ENCODE data around the gene EFNB2.

Gene EFNB2

GRCh38 chr13:106503730-106504453 lies 31.6 kb downstream of the EFNB2 start:
- DNase-seq (ENCODE audit: low spot score): no peak

DNA sequence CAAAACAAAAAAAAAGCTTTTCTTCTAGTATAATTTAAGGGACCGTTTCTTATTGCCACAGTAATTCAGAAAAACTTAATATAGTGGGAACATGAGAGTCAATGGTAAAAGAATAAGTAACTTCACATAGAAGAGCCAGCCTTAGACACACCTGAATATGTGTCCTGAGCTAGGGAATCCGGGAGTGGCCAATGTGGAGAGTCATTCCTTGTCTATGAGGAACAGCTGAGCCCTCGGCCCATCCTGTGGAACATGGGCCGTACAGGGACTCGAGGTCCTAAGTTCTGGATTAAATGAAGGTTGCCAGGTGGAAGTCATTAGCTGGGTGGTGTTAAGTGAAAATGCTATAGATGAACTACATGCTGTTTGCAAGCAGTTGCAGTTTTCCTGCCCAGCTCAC lies 32.2 kb downstream of the EFNB2 start:
- no peak for DNase-seq (ENCODE audit: low spot score)

DNA sequence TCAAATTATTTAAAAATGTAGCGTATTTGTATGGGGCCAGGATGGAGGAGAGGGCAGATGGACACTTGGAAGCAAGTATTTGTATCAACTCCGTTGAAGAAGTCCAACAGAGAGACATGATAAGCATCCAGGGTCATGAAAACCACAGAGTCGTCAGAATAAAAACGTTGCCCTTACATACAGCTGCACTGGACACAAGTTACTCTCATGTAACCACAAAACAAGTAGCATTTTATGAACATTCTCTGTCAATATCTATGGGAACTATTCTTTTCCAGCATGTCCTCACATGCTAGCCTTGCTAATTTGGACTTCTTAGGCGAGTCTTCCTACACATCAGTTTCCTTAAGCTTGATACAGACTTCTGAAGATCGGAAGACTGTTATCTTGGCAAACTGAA lies 35.0 kb downstream of the EFNB2 start:
- no peak for DNase-seq (ENCODE audit: low spot score)

- DNase-seq (ENCODE audit: low spot score): no peak
Observed at GRCh38 chr13:106499896-106500295, 35.6 kb downstream of the EFNB2 start.

GRCh38 chr13:106499113-106499512 lies 36.3 kb downstream of the EFNB2 start:
- no peak for DNase-seq (ENCODE audit: low spot score)

DNA sequence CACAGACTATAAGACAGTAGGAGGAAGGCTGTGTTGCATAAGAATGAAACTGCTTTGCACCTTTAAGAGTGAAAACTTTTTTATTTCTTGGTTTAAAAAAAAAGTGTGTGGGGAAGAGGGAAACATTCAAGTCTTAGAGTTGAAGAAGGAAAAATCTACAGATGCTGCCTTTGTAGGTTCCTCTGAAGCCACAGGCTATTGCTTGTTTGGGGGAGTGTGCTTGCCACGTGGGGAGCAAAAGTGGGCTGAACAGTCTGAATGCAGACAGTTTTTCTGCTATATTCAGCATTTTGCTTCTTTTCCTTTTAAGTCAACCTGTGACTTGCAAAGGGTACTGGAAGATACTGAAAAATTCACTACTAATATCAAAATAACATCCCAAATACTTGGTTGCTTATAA lies 36.9 kb downstream of the EFNB2 start:
- no peak for DNase-seq (ENCODE audit: low spot score)

DNA sequence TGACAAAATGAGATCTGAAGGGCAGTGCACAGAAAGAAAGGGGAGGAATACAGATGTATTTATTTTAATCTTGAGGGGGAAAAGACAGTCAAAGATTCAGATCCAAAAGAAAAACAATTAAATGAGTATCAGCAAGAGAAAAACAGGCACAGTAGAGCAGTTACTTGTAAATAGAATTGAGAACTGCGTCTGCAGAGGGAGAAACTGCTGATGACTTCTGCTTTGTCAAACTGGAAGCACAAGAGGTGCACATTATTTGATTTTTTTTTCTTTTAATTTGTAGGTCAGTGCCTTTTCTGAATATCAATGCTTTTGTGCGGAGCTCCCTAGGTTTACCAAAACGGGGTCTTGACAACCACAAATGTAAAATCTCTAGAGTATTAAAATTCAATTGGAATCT lies 37.3 kb downstream of the EFNB2 start:
- DNase-seq (ENCODE audit: low spot score): no peak

GRCh38 chr13:106497079-106497478 lies 38.4 kb downstream of the EFNB2 start:
- no peak for DNase-seq (ENCODE audit: low spot score)

GRCh38 chr13:106496072-106496997 lies 39.1 kb downstream of the EFNB2 start:
- DNase-seq (ENCODE audit: low spot score): no peak

GRCh38 chr13:106494936-106495335 lies 40.5 kb downstream of the EFNB2 start:
- DNase-seq (ENCODE audit: low spot score): no peak

GRCh38 chr13:106494506-106494905 lies 41.0 kb downstream of the EFNB2 start:
- DNase-seq (ENCODE audit: low spot score): no peak

DNA sequence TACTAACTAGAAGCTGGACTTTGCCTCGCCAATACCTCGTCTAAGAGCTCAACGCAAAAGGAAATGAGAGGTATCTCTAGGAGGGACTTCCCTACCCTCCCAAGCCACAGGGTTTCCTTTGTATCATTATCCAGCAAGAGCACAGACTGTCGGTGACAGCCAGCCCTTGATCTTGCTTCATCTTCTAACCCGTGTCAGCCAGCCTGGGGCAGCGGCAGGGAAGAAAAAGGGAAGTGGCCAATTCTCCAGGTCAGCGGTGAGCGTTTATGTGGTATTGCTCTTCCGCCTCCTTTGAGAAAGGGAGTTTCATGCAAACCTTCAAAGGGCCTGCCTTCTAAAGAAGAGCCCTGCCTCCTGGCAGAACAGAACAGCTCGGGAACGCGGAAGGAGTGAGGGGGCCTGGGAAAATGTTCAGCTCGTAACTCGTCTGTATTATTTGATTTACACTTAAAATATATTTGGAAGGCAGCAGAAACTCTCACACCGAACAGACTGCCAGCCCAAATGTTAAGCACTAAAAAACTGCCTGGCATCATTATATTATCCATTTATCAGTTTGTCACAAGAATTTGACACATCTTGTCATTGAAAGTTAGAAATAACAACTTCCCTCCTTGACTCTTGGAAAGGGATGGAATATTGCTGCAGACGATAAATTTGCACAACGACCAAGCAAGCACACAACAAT lies 41.8 kb downstream of the EFNB2 start:
- no peak for DNase-seq (ENCODE audit: low spot score)

GRCh38 chr13:106492588-106493475 lies 42.6 kb downstream of the EFNB2 start:
- no peak for DNase-seq (ENCODE audit: low spot score)

DNA sequence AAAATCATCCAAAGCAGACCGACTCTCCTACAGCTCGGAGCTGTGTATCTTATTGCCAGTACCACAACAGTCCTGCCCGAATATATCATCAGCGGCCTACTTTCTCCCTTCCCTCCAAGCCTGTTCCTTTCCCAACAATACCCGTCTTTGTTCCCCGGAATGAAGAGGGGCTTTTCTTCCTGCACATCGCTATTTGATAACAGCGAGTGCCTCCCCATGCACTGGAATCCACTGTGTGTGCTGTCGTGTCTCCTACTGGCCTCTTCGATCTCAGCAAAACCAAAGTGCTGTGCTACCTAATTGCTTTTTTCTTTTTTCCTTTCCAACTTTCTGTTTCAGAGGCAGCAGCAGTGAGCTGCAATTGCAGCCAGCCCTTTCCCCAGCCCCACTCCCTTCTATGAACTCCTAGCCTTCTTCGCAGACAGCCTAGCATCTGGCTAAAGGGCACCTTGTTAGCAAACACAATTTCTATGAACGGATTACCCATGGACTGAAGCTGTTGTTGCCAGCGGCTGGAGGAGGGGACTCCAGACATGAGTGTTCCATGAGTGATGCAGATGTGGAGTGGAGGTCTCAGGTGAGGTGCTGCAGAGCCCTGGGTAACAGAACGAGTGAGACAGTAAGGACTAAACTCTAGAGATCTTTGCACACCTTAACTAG lies 43.4 kb downstream of the EFNB2 start:
- DNase-seq (ENCODE audit: low spot score): no peak

DNA sequence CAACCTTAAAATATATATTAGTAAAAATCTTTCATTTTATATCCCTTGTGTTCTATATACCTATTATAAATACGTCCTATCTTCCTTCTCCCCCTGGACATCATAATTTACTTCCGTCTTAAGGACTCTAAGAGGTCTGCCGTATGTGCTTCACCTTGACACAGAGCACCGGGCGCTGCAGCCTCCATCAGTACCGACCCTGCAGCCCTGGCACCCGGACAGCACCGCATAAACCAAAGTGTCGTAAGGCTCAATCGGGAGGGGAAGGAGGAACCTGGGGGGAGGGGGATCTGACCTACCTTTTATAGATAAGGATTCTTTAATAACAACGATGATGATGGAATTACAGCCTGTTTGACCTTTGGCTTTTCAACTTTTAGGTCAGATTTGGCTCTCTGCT lies 44.0 kb downstream of the EFNB2 start:
- DNase-seq (ENCODE audit: low spot score): no peak

DNA sequence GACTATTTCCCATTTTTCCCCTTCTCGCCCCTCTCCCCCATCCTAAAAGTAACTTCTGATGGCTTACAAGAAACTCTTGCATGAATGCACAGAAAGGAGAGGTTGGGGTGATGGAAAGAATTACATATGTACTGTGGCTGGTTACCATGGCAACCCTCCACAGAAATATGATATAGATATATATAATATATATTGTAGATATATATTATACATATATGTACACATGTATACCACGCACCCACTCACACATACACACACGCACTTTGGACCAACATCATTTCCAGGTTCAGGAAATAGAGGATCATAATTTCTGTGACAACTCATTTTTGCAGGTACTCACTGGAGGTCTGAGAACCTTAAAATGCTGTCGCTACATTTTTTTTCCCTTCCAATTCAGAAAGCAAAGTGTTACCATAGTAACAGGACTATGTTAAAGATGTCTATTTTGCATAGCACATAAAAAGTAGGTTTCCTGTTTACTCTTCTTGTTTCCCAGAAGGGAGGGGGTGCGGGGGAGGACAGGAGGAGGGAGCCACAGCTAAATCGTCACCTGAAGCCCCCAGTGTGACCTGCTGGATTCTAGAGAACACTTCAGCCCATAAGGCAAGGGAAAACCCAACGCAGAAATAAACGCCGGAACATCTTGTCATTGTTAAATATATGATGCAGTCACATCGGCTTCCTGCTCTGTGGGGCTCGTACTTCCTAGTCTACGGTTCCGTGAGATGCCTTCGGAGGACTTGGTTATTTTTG lies 44.7 kb downstream of the EFNB2 start:
- DNase-seq (ENCODE audit: low spot score): no peak

DNA sequence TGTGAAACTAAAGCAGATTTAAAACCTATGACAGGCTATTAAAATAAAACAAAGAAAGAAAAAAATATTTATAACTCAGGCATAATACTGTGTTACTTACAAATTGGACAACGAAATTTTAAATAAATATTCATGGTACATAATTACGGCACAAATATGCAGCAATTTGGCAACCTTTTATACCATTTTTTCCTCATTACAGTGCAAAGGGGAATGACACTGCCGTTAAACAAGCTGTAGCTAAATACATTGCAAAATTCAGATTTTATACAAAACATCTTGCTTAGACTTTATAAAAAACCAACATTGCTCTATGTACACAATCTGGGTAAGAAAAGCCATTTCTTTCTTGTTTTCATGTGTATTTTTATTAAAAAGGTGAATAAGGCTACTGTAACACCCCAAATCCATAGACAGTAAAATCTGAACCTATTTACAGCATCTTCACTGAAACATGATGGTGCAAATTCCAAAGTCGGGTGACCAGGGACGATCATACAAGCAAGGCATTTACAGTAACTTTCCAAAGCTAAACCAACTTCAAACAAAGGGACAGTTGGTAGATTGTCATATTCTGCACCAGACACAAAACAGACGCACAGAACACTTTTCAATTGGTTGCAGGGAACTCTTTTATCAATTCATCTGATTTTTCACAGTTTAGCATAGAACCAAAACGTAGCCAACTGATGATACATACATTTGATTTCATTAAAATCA lies 45.5 kb downstream of the EFNB2 start:
- peak; percentile 28 for DNase-seq (ENCODE audit: low spot score)

DNA sequence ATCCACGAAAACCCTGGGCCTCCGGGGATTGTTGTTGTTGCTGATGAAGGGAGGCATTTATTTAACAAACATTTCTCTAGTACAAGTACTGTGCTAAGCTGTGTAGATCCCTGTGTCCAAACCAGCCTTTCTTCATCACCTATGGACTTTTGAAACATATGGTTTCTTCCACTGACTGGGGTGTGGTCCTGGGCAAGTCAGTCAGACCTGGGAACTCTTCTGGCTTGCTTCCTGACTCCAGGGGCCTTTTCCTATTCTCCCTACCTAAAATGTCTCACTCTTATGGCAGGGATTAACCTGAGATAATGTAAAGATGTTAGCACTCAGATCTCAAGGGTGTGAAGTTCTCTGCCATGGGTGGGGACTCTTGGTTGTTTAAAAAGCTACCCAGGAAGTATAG lies 46.8 kb downstream of the EFNB2 start:
- DNase-seq (ENCODE audit: low spot score): no peak

DNA sequence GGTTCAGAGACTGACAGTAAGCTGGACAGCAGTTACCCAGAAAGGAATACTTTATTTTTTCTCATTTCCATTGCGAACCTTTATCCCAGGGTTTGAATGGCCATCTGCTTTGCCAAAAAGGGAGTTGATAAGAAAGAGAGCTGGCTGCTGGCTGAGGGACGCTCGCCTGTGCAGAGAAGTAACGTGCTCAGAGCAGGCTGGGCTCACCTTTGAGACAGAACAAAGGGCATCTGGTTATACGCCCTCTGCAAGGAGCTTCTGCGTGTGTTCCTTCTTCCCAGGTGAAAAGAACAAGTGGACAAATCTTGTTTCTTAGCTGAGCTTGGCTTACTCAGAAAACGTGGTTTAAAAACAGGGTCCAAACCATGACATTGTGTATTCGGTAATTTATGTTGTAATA lies 47.4 kb downstream of the EFNB2 start:
- no peak for DNase-seq (ENCODE audit: low spot score)

Data from SK-N-DZ (cell line).